AG08396 (cell line): ENCODE data around the gene HOXA10.
A peak's percentile ranks its signal among the peaks of the same experiment; 100 is the strongest.

Experiments
- DNase-seq: peaks from one replicate; pipeline ENCODE4 v3.0.0; 2012; ENCODE audit warnings: low spot score, mixed read lengths

Gene HOXA10

GRCh38 chr7:27165996-27166530, 8.1 kb downstream of the HOXA10 start:
- no peak for DNase-seq

DNA sequence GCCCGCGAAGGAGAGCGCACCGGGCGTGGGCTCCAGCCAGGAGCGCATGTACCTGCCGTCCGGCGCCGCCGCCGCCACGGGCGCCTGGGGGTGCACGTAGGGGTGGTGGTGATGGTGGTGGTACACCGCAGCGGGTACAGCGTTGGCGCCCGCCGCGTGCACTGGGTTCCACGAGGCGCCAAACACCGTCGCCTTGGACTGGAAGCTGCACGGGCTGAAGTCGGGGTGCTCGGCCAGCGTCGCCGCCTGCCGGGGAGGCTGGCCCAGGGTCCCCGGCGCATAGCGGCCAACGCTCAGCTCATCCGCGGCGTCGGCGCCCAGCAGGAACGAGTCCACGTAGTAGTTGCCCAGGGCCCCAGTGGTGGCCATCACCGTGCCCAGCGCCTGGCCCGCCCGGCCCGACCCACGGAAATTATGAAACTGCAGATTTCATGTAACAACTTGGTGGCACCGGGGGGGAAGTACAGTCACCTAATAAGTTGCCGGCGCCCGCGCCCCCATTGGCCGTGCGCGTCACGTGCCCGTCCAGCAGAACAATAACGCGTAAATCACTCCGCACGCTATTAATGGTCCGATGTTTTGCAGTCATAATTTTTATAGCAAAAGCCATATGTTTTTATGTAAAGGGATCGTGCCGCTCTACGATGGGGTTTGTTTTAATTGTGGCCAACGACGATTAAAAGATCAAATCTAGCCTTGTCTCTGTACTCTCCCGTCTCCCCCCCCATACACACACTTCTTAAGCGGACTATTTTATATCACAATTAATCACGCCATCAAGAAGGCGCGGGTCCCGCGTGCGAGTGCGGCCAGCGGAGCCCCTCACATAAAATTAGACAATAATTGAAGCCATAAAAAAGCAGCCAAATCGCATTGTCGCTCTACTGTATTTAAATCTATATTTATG, 8.8 kb downstream of the HOXA10 start, which contains the start of gene HOXA9:
HOXA9 (minus strand) TSS at position 449 of the 907 bp plus-strand sequence; CDS start at position 369, 80 bp downstream.
- no peak for DNase-seq

- no peak for DNase-seq
Measured at GRCh38 chr7:27164367-27165088, 9.6 kb downstream of the HOXA10 start.

GRCh38 chr7:27164045-27164366, 10.1 kb downstream of the HOXA10 start:
- no peak for DNase-seq

- no peak for DNase-seq
Measured at GRCh38 chr7:27163288-27164044, 10.7 kb downstream of the HOXA10 start.

DNA sequence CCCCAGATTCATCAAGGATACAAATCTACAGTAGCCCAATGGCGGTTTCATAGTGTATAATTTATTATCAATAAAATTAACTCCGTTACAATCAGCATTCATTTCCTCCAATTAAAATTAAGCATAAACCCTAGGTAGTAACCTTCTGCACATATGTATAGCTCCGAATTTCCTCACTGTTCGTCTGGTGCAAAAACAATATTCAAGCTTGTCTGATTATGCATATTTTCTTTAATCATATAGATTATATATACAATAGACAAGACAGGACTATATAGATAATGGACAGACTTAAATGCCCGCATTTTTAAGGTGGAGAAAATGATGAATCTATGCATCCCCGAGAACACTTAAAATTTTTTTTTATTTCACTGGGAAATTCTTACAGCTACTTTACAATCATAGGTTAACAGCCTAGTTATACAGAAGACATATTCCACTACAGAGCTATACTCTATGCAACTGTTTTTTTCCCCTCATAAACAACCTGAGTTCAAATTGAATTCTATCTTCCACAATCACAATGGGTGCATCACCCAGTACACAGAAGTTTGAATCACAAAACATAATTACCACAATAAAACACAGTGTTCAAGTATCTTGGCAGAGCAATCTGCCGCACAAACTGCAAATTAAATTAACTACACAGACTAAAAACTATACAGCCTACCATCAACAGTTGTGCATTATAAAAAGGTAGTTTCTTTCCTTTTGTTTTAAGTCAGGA, 11.4 kb downstream of the HOXA10 start:
- no peak for DNase-seq

DNA sequence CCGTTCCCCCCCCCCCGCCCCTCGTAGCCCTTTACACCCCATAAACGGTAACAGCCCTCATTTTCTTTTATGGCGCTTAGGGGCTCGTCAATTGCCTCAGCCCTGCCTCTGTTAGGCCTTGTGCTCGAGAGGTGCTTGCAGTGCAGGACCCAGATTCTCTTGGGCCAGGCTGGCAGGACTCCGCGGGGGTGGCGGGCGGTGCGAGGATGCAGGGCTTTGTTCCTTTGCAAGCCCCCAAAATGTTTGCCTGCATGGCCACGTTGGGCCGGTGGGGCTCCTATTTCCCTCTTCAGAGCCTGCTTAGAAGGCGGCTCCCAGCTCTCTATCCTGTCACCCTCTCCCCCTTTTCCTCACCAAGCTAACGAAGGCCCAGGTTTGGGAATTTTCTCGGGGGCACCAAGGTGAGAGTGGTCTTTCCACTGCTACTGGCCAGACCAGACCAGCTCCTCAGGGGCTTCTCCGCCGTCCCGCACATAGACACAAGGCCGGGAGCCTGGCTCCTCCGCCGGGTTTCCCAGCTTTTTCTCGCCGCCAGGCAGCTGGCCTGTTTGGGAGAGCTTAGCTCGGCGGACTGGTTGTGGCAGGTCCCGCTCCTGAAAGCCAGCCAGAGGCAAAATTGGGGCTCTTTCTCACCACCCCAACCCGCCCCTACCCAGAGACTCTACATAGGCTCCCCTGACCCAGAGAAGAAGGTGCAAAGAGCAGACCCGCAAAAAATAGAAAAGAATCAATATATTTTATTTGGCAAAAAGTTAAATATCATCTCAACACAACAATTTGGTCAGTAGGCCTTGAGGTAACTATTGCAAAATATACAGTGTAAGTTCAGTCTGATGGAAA, 12.2 kb downstream of the HOXA10 start:
- DNase-seq, result no peak

- no peak for DNase-seq
Measured at GRCh38 chr7:27161214-27161720, 12.9 kb downstream of the HOXA10 start.

DNA sequence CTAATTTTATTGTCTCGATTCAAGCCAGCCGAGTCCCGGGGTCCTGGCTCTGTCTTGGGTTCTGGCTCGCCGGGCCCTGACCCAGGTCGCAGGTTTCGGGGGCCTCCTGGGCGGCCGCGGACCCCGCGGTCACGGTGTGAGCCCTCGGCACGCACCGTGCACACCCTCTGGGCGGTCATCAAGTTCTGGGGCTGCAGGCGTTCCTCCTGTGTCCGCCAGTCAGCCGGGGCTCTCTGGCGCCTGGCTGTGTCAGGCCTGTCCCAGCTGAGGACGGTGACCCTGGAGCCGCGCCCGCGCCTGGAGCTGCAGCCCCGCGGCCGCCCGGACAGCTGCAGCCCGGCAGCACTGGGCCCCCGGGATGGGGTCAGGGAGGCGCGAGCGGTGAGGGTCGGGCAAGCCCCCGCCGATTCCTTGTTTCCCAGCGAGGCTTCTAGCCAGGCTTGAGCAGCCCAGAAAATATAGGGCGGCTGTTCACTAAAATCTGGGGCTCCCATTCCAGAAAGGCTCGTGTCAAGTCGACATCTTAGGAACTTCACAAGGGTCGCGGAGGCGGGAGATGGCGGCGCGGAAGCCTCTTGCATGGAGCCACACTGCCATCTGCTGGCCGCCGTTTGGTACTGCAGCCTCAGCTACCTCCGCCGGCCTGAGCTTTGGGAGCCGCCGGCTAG, 13.4 kb downstream of the HOXA10 start:
- DNase-seq, result peak; percentile 92

- no peak for DNase-seq
Measured at GRCh38 chr7:27160145-27160545, 14.0 kb downstream of the HOXA10 start.

DNA sequence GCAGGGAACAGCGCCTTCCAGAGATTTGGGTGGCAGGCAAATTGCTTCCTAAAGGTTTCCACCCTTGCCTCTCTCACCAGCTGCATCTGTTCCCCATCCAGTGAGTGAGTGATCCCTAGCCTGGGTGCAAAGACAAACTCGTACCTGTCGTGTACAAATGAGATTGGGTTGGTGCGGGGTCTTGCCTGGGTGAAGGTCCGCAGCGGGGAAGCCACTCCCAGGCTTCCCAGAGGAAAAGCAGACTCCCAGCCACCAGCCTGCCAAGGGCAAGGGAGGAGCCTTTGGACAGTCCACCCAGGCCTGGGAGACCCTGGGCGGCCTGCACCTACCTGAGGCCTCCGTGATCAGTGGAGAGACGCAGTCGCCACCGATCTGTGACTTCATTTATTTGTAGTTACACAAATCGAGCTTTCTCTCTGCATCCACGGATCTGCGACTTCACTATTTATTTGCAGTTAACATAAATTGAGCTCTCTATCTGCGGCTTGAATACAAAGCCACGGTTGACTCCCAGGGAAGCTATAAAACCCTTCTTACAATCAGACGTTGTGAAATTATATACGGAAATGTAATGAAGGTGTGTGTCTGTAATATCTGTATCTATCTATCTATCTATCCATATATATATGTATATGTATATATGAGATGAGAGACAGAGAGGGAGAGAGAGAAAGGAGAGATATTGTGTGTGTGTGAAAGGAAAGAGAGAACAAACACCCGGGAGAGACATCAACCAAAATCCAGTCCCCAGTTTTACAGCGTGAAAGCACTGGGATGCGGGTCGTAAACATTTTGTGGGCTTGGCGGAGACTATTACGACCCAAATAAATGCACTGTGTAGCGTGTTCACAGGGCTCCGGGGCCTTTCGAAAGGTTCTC, 14.6 kb downstream of the HOXA10 start:
- DNase-seq, result no peak

- DNase-seq, result no peak
Measured at GRCh38 chr7:27158436-27159265, 15.5 kb downstream of the HOXA10 start.

DNA sequence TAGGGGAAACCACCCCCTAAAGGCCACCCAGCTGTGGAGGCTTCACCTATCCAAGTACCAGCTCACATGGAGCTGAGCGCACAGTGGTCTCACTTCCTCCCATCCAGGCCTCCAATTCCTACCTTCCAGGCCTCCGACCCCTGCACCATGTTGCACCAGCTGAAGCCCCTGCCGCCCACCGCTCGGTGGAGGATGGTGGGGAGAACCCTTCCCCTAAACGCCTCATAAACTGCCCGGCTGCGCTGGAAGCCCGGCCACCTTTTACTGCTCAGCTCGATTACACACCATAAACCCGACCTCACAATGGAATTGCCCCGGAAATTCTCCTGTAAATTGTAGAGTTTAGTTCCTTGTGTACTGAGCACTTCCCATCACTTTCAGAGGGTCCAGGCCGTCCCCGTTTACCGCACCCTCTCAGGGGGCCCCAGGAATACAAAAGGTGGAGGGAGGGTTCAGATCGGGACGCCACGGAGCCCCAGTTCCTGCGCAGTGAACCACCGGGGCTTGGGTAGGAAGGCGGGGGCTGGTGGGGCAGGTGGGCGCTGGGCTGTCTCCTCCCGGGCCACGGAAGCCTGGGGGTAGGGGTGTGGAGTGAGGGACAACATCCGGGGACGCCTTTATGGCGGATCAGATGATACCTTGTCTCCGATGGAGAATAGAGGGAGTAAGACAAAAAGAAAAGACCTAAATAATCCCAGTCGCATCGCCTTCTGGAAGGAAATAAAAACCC, 16.3 kb downstream of the HOXA10 start:
- no peak for DNase-seq

DNA sequence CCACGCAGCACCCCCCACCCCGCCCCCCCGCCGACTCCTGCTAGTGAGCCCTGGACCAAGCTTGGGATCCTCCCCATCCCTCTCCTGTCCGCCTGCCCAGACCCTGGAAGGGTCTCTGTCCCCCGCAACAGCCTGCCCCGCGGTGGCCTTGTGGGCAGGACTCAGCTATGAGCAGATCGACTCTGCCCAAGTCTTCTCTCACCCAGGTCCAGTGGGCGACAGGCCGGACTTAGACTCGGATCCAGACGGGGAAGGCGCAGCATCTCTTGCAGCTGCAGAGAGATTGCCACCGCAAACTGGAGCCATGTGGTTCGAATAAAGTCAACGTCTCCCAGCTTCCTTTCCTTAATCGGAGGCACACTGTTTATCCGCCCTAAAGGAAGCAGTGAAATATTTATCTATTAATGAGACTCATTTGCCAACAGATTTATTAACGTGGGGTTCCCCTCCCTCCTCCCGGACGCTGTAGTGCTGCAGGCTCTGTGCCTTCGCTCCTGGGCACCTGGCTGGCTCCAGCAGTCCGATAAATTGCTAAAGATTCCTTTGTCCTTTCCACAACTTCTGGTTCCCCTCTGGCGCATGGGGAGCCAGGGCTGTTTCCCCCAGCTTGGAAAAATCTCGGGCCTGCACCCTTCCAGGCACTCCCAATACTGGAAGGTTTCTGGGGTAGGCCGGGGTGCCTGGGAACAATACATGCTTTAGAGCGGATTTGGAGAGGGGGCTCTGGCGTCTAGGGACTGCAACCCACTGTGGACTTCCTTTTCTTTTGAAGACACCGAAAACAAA, 17.0 kb downstream of the HOXA10 start:
- DNase-seq, result no peak

GRCh38 chr7:27156508-27156898, 17.6 kb downstream of the HOXA10 start, which contains the start of gene HOXA7:
TSS of gene HOXA7 (minus strand) at chr7:27156675. CDS start at chr7:27156545, 130 bp downstream.
- DNase-seq, result peak; percentile 90

DNA sequence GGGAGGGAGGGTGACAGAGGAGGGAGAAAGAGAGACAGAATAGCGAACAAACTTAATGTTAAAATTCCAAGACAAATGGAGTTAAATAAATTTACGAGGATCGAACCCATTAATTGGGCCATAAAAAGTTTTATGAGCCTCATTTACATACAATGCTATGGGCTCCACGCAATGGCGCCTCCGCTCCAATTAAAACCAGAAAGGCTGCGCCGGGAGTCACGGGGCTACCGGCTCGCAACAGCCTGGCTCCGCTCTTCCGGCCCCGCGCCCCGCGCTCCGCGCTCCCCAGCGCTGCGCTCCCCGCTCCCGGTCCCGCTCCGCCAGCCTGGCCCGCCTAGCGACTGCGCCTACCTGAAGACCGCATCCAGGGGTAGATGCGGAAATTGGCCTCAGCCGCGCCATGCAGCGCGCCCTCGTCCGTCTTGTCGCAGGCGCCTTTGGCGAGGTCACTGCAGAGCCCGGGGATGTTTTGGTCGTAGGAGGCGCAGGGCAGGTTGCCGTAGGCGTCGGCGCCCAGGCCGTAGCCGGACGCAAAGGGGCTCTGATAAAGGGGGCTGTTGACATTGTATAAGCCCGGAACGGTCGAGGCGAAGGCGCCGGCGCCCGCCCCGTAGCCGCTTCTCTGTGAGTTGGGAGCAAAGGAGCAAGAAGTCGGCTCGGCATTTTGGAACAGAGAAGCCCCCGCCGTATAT, 18.2 kb downstream of the HOXA10 start:
- DNase-seq, result peak; percentile 63
